Neural progenitor cell (in vitro differentiated cells): ENCODE data around the gene OTUD3. TPM values are rescaled to one million over a fixed set of nuclear protein-coding genes. Genes with fewer than 3 reads are reported as not detected.

Source experiments
- DNase-seq: peaks from one replicate; pipeline ENCODE4 v3.0.0-alpha.2; 2016; ENCODE audit warnings: low spot score
- H2AFZ ChIP-seq: fragments of 200-600 bp; sonication (generic); replicated peaks from 2 replicates; pipeline ENCODE4 v1.6.1; 2016; ENCODE audit warnings: antibody characterized with exemption
- H3F3A ChIP-seq: fragments of 200-600 bp; sonication (generic); 2 replicates; pipeline ENCODE4 v1.6.1; 2016; ENCODE audit warnings: antibody characterized with exemption, low read depth
- H3K27ac ChIP-seq: fragments of 200-600 bp; sonication (generic); 2 replicates; pipeline ENCODE4 v1.5.1; 2016; ENCODE audit warnings: mild to moderate bottlenecking
- H3K27me3 ChIP-seq: fragments of 200-600 bp; sonication (generic); 2 replicates; pipeline ENCODE4 v1.6.1; 2016; ENCODE audit warnings: mild to moderate bottlenecking, moderate library complexity
- H3K36me3 ChIP-seq: fragments of 200-600 bp; sonication (generic); 2 replicates; pipeline ENCODE4 v1.5.1; 2016
- H3K4me1 ChIP-seq: fragments of 200-600 bp; sonication (generic); 2 replicates; pipeline ENCODE4 v1.6.1; 2016; ENCODE audit warnings: mixed run types
- H3K4me2 ChIP-seq: fragments of 200-600 bp; sonication (generic); 2 replicates; pipeline ENCODE4 v1.6.1; 2016
- H3K4me3 ChIP-seq: fragments of 200-600 bp; sonication (generic); 2 replicates; pipeline ENCODE4 v1.5.1; 2016
- H3K79me2 ChIP-seq: fragments of 200-600 bp; sonication (generic); 2 replicates; pipeline ENCODE4 v1.6.1; 2016; ENCODE audit warnings: low read depth
- H3K9ac ChIP-seq: fragments of 200-600 bp; sonication (generic); 2 replicates; pipeline ENCODE4 v1.6.1; 2016
- H3K9me3 ChIP-seq: fragments of 200-600 bp; sonication (generic); 2 replicates; pipeline ENCODE4 v1.5.1; 2016; ENCODE audit warnings: low read depth
- H4K20me1 ChIP-seq: fragments of 200-600 bp; sonication (generic); 2 replicates; pipeline ENCODE4 v1.6.1; 2016; ENCODE audit warnings: low read depth
- H3K27ac Mint-ChIP-seq: 3 replicates; pipeline ENCODE4 v1.8.0; 2021; ENCODE audit warnings: mixed read lengths
- H3K27me3 Mint-ChIP-seq: 2 replicates; pipeline ENCODE4 v1.8.0; 2022; ENCODE audit warnings: low read depth, mild to moderate bottlenecking, inconsistent platforms, moderate library complexity, mixed read lengths; ENCODE audit not compliant: insufficient read depth
- H3K36me3 Mint-ChIP-seq: 3 replicates; pipeline ENCODE4 v1.8.0; 2021; ENCODE audit warnings: mixed read lengths
- H3K4me1 Mint-ChIP-seq: 3 replicates; pipeline ENCODE4 v1.8.0; 2021; ENCODE audit warnings: mixed read lengths
- H3K4me3 Mint-ChIP-seq: 3 replicates; pipeline ENCODE4 v1.8.0; 2021; ENCODE audit warnings: mild to moderate bottlenecking, moderate library complexity, mixed read lengths
- H3K9me3 Mint-ChIP-seq: 3 replicates; pipeline ENCODE4 v1.8.0; 2020; ENCODE audit warnings: mixed read lengths
- EZH2 ChIP-seq: fragments of 200-600 bp; sonication (generic); IDR thresholded peaks from 2 replicates; pipeline ENCODE4 v1.6.1; 2017; ENCODE audit warnings: antibody characterized with exemption, mild to moderate bottlenecking, moderate library complexity
- EZH2phosphoT487 ChIP-seq: fragments of 200-600 bp; sonication (generic); IDR thresholded peaks from 2 replicates; pipeline ENCODE4 v1.6.1; 2017; ENCODE audit warnings: antibody characterized with exemption
- total RNA-seq: library from RNA; depleted of rRNA; stranded (reverse); fragments of >200 nt; gene quantifications from 2 replicates; pipeline ENCODE4 v1.2.3, GENCODE V29; 2015; ENCODE audit warnings: low replicate concordance
- TF ChIP-seq, protein P1 (sequence below): fragments of 200-600 bp; sonication (generic); IDR thresholded peaks from 2 replicates; pipeline ENCODE4 v1.5.1; 2017; ENCODE audit warnings: antibody characterized with exemption, mild to moderate bottlenecking

The OTUD3 gene
- total RNA-seq, 1 donor from 2014 or later, result 28.6 TPM

DNA sequence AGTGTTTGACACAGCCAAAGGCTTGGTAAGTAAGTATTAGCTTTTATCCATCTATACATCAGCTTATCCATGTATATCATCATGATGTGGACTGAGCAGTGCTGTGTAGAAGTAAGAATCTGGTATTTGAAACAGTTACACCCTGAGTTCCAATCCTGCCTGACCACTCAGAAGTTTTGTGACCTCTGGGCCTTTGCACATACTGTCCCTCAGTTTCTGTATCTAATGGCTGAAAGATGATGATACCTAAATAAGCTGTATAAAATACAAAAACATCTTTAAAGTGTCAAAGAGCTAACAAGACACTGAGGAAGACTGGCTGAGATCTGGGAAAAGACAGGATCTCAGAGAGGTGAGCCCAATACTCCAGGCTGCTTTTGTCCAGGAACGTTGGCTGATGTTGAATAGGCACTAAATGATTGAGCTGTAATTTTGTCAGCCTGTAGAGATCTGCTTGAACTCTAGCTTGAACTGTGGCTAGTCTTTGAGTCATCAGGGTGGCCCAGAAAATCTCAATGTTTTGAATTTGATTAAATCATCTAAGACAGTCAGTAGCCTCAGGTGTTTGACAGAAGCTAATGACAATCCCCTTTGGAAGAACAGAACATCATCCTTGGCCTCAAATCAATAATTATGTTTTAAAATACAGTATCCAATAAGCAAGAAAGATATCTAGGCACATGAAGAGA lies 20.2 kb upstream of the OTUD3 start:
- Mint-ChIP-seq H3K4me1 (no peaks in the 10 kb centered on the region), H3K9me3 (peaks cover 7% of the 10 kb centered on the region), H3K4me3 (no peak overlapping the region), H3K36me3 (no peaks in the 10 kb centered on the region), H3K27me3 (peaks cover 11% of the 10 kb centered on the region), H3K27ac (no peak overlapping the region)
- no peak overlapping the region for H2AFZ ChIP-seq
- H3K27me3 ChIP-seq, result no peaks in the 10 kb centered on the region
- no peak for DNase-seq
- TF ChIP-seq EZH2 (no peak), EZH2phosphoT487 (no peak)
- TF ChIP-seq, protein P1, sequence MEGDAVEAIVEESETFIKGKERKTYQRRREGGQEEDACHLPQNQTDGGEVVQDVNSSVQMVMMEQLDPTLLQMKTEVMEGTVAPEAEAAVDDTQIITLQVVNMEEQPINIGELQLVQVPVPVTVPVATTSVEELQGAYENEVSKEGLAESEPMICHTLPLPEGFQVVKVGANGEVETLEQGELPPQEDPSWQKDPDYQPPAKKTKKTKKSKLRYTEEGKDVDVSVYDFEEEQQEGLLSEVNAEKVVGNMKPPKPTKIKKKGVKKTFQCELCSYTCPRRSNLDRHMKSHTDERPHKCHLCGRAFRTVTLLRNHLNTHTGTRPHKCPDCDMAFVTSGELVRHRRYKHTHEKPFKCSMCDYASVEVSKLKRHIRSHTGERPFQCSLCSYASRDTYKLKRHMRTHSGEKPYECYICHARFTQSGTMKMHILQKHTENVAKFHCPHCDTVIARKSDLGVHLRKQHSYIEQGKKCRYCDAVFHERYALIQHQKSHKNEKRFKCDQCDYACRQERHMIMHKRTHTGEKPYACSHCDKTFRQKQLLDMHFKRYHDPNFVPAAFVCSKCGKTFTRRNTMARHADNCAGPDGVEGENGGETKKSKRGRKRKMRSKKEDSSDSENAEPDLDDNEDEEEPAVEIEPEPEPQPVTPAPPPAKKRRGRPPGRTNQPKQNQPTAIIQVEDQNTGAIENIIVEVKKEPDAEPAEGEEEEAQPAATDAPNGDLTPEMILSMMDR, result no peak
- H4K20me1 ChIP-seq, result no peaks in the 10 kb centered on the region
- no peaks in the 10 kb centered on the region for H3F3A ChIP-seq
- no peaks in the 10 kb centered on the region for H3K79me2 ChIP-seq
- no peak overlapping the region for H3K9ac ChIP-seq
- H3K4me2 ChIP-seq, result no peak overlapping the region
- no peak overlapping the region for H3K27ac ChIP-seq
- H3K4me3 ChIP-seq, result no peak overlapping the region
- H3K36me3 ChIP-seq, result no peaks in the 10 kb centered on the region
- no peaks in the 10 kb centered on the region for H3K4me1 ChIP-seq
- no peaks in the 10 kb centered on the region for H3K9me3 ChIP-seq

DNA sequence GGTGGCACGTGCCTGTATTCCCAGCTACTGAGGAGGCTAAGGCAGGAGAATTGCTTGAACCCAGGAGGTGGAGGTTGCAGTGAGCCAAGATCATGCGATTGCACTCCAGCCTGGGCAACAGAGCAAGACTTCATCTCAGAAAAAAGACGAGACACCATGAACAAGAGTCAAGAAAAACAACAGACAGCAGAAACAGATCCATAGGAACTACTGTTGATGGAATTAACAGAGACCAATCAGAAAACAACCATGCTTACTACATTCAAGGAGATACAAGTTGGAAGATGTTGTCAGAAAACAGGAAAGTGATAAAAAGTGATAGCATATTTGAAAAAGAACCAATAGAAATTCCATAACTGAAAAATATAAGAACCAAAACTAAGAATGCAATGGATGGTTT lies 19.3 kb upstream of the OTUD3 start:
- H3K9me3 ChIP-seq, result no peaks in the 10 kb centered on the region
- H3K4me3 Mint-ChIP-seq, result no peak overlapping the region
- TF ChIP-seq EZH2phosphoT487 (no peak), EZH2 (no peak)
- TF ChIP-seq, protein P1, result no peak

DNA sequence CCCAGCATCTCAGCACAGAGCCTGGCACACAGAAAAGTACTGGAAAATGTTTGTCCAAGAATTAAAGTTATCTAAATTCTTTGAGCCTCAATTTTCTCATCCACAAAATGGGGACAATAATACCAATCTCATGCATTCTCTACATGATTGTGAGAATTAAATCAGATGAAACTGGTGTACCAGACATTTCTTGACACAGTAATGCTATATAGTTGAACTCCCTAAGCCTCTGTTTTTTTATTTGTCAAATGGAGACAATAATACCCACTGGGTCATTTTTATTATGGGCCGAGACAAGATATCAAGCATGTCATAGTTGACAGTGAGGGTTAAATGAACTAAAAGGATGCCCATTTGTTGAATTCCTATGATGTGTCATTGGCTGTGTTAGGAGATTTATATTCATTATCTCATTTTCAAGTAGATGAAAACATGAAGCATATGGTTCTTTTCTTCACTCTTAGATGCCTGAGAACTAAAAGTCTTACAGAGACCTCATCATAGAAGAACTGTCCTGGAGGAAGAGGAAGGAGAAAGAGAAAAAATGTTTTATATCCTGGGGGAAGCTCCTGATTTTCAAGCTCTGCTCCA lies 17.5 kb upstream of the OTUD3 start:
- no peak overlapping the region for H2AFZ ChIP-seq
- no peak for DNase-seq
- no peak overlapping the region for H3K4me3 ChIP-seq
- Mint-ChIP-seq H3K27ac (no peak overlapping the region), H3K9me3 (peaks cover 7% of the 10 kb centered on the region), H3K4me1 (no peaks in the 10 kb centered on the region), H3K36me3 (no peaks in the 10 kb centered on the region), H3K27me3 (peaks cover 16% of the 10 kb centered on the region), H3K4me3 (no peak overlapping the region)
- TF ChIP-seq EZH2phosphoT487 (no peak), EZH2 (no peak)
- TF ChIP-seq, protein P1, result no peak
- H3K27ac ChIP-seq, result no peak overlapping the region
- no peaks in the 10 kb centered on the region for H4K20me1 ChIP-seq
- H3K4me2 ChIP-seq, result no peak overlapping the region
- H3K36me3 ChIP-seq, result no peaks in the 10 kb centered on the region
- no peak overlapping the region for H3K9ac ChIP-seq
- H3K79me2 ChIP-seq, result no peaks in the 10 kb centered on the region
- no peaks in the 10 kb centered on the region for H3F3A ChIP-seq
- no peaks in the 10 kb centered on the region for H3K27me3 ChIP-seq
- H3K9me3 ChIP-seq, result no peaks in the 10 kb centered on the region
- no peaks in the 10 kb centered on the region for H3K4me1 ChIP-seq

More for the DNA sequence above, 19.3 kb upstream of the OTUD3 start:
- Histone ChIP-seq H3K9ac (no peak overlapping the region), H3K27ac (no peak overlapping the region), H3K4me1 (no peaks in the 10 kb centered on the region), H2AFZ (no peak overlapping the region), H4K20me1 (no peaks in the 10 kb centered on the region), H3K27me3 (no peaks in the 10 kb centered on the region), H3K4me2 (no peak overlapping the region), H3K36me3 (no peaks in the 10 kb centered on the region), H3K4me3 (no peak overlapping the region), H3F3A (no peaks in the 10 kb centered on the region), H3K79me2 (no peaks in the 10 kb centered on the region)
- Mint-ChIP-seq H3K27ac (no peak overlapping the region), H3K9me3 (peaks cover 7% of the 10 kb centered on the region), H3K4me1 (no peaks in the 10 kb centered on the region), H3K36me3 (no peaks in the 10 kb centered on the region), H3K27me3 (peaks cover 12% of the 10 kb centered on the region)
- no peak for DNase-seq
